Endodermal cell (in vitro differentiated cells): ENCODE measurements around the gene INAFM2. TPM values are rescaled to one million over a fixed set of nuclear protein-coding genes. Genes with fewer than 3 reads are reported as not detected.

Experiments used
- DNase-seq: peaks from one replicate; pipeline ENCODE4 v3.0.0-alpha.2; 2017
- H3K27ac ChIP-seq: 2 replicates; pipeline ENCODE4 v1.5.1; 2013; ENCODE audit warnings: mild to moderate bottlenecking, low read depth, low read length, moderate library complexity
- H3K27me3 ChIP-seq: 2 replicates; pipeline ENCODE4 v1.6.1; 2013; ENCODE audit warnings: mild to moderate bottlenecking, low read length, moderate library complexity; ENCODE audit not compliant: insufficient read depth, control insufficient read depth, poor library complexity, severe bottlenecking
- H3K36me3 ChIP-seq: 2 replicates; pipeline ENCODE4 v1.7.0; 2013; ENCODE audit warnings: mild to moderate bottlenecking, low read length, moderate library complexity; ENCODE audit not compliant: control insufficient read depth, insufficient read depth
- H3K4me1 ChIP-seq: one replicate; pipeline ENCODE4 v1.7.0; 2013; ENCODE audit warnings: low read length; ENCODE audit not compliant: control insufficient read depth, insufficient read depth
- H3K4me3 ChIP-seq: 2 replicates; pipeline ENCODE4 v1.5.1; 2013; ENCODE audit warnings: mild to moderate bottlenecking, low read length, moderate library complexity
- H3K9ac ChIP-seq: 2 replicates; pipeline ENCODE4 v1.6.1; 2013; ENCODE audit warnings: mild to moderate bottlenecking, low read length, moderate library complexity; ENCODE audit not compliant: poor library complexity, severe bottlenecking; ENCODE audit errors: extremely low read depth
- H3K9me3 ChIP-seq: 2 replicates; pipeline ENCODE4 v1.6.1; 2013; ENCODE audit warnings: mild to moderate bottlenecking, low read length, moderate library complexity; ENCODE audit not compliant: control insufficient read depth
- H3K27ac Mint-ChIP-seq: 2 replicates; pipeline ENCODE4 v1.8.0; 2020; ENCODE audit warnings: mixed read lengths
- H3K27me3 Mint-ChIP-seq: 2 replicates; pipeline ENCODE4 v1.8.0; 2021; ENCODE audit warnings: mild to moderate bottlenecking, mixed read lengths; ENCODE audit not compliant: insufficient read depth
- H3K36me3 Mint-ChIP-seq: 2 replicates; pipeline ENCODE4 v1.8.0; 2020; ENCODE audit warnings: low read depth, mixed read lengths
- H3K4me1 Mint-ChIP-seq: 2 replicates; pipeline ENCODE4 v1.8.0; 2020; ENCODE audit warnings: mixed read lengths
- H3K4me3 Mint-ChIP-seq: 2 replicates; pipeline ENCODE4 v1.8.0; 2020; ENCODE audit warnings: mild to moderate bottlenecking, moderate library complexity, mixed read lengths
- H3K9me3 Mint-ChIP-seq: 2 replicates; pipeline ENCODE4 v1.8.0; 2020; ENCODE audit warnings: mild to moderate bottlenecking, mixed read lengths
- WGBS, 2 experiments: methylation state at CpG; one replicate each; pipeline versions ENCODE4 v1.1.5 to v1.1.7; 2013; ENCODE audit warnings: missing lambda C conversion rate in 2 of 2, mixed read lengths in 1 of 2; ENCODE audit not compliant: insufficient coverage in 1 of 2, insufficient read length in 1 of 2; 5-methylcytosine and 5-hydroxymethylcytosine counted together
- total RNA-seq, 2 donors: library from RNA; stranded (reverse); fragmentation: NEBNext Ultra II Directional in 1 of 2; extraction: Animal tissue kit (Norgen Biotek cat#: 25700) in 1 of 2; gene quantifications; 2 replicates in 1 of 2; 3 replicates in 1 of 2; pipeline ENCODE4 v1.2.1, GENCODE V29; 2021
- TF ChIP-seq, protein P1 (sequence below): fragments of 200-600 bp; sonication (generic); conservative IDR thresholded peaks from 2 replicates; pipeline ENCODE4 v1.5.0; 2021; ENCODE audit warnings: antibody characterized with exemption, mild to moderate bottlenecking

INAFM2 gene
- total RNA-seq, 2 donors from 2014 or later: 4.6 to 8.6 TPM

- H3K9ac ChIP-seq: no peak overlapping the region
- no peak overlapping the region for H3K27ac ChIP-seq
- Mint-ChIP-seq H3K27ac (no peak overlapping the region), H3K4me3 (peak overlapping the region; percentile 29), H3K27me3 (peaks cover 84% of the 10 kb centered on the region), H3K9me3 (no peaks in the 10 kb centered on the region), H3K4me1 (peaks cover 14% of the 10 kb centered on the region), H3K36me3 (no peaks in the 10 kb centered on the region)
- no peaks in the 10 kb centered on the region for H3K9me3 ChIP-seq
- H3K36me3 ChIP-seq: no peaks in the 10 kb centered on the region
- DNase-seq: no peak
- H3K4me1 ChIP-seq: no peaks in the 10 kb centered on the region
- H3K27me3 ChIP-seq: peaks cover 84% of the 10 kb centered on the region
- H3K4me3 ChIP-seq: no peak overlapping the region
- WGBS, 2 experiments: 28 to 29% methylated on average over 27 to 43 of the region's 43 CpGs
- TF ChIP-seq, protein P1, sequence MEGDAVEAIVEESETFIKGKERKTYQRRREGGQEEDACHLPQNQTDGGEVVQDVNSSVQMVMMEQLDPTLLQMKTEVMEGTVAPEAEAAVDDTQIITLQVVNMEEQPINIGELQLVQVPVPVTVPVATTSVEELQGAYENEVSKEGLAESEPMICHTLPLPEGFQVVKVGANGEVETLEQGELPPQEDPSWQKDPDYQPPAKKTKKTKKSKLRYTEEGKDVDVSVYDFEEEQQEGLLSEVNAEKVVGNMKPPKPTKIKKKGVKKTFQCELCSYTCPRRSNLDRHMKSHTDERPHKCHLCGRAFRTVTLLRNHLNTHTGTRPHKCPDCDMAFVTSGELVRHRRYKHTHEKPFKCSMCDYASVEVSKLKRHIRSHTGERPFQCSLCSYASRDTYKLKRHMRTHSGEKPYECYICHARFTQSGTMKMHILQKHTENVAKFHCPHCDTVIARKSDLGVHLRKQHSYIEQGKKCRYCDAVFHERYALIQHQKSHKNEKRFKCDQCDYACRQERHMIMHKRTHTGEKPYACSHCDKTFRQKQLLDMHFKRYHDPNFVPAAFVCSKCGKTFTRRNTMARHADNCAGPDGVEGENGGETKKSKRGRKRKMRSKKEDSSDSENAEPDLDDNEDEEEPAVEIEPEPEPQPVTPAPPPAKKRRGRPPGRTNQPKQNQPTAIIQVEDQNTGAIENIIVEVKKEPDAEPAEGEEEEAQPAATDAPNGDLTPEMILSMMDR: no peak
Observed at GRCh38 chr15:40281057-40281800, 42.3 kb upstream of the INAFM2 start.

GRCh38 chr15:40281801-40282146 lies 41.7 kb upstream of the INAFM2 start:
- Histone ChIP-seq H3K27me3 (peaks cover 90% of the 10 kb centered on the region), H3K27ac (no peak overlapping the region), H3K4me3 (no peak overlapping the region), H3K4me1 (no peaks in the 10 kb centered on the region), H3K36me3 (no peaks in the 10 kb centered on the region), H3K9me3 (no peaks in the 10 kb centered on the region), H3K9ac (no peak overlapping the region)
- DNase-seq: no peak
- H3K9me3 Mint-ChIP-seq: no peaks in the 10 kb centered on the region
- no peak overlapping the region for H3K27ac Mint-ChIP-seq
- TF ChIP-seq, protein P1: no peak
- WGBS, 2 experiments: 3 to 4% methylated on average over 5 to 51 of the region's 51 CpGs
- H3K4me1 Mint-ChIP-seq: peaks cover 14% of the 10 kb centered on the region
- no peak overlapping the region for H3K4me3 Mint-ChIP-seq
- H3K27me3 Mint-ChIP-seq: peaks cover 86% of the 10 kb centered on the region
- H3K36me3 Mint-ChIP-seq: no peaks in the 10 kb centered on the region

GRCh38 chr15:40282147-40282868 lies 41.2 kb upstream of the INAFM2 start:
- Mint-ChIP-seq H3K27ac (no peak overlapping the region), H3K9me3 (no peaks in the 10 kb centered on the region), H3K4me1 (peaks cover 14% of the 10 kb centered on the region), H3K4me3 (peak overlapping the region; percentile 36), H3K27me3 (peaks cover 87% of the 10 kb centered on the region), H3K36me3 (no peaks in the 10 kb centered on the region)
- TF ChIP-seq, protein P1: peak; percentile 71
- H3K36me3 ChIP-seq: no peaks in the 10 kb centered on the region
- H3K4me1 ChIP-seq: no peaks in the 10 kb centered on the region
- H3K9ac ChIP-seq: no peak overlapping the region
- peaks cover 95% of the 10 kb centered on the region for H3K27me3 ChIP-seq
- WGBS, 2 experiments: 1% methylated on average over 55 to 92 of the region's 92 CpGs
- peak; percentile 87 for DNase-seq
- H3K9me3 ChIP-seq: no peaks in the 10 kb centered on the region
- no peak overlapping the region for H3K27ac ChIP-seq
- H3K4me3 ChIP-seq: peak overlapping the region; percentile 45
